H54 (cell line): ENCODE data around the gene RFT1.
"Not testable (repeated sequence)": the region's sequence is repeated elsewhere in the genome, so short reads cannot be mapped to it uniquely, and the experiment has no call there.

ENCODE experiments used
- DNase-seq: peaks from one replicate; pipeline ENCODE4 v3.0.0; 2011; ENCODE audit warnings: low spot score, mixed read lengths; ENCODE audit not compliant: insufficient read length
- FAIRE-seq: peaks from 3 replicates; lab custom pipeline; 2011; peaks lifted over from hg19 to GRCh38; lab: Jason Lieb, UNC
- POLR2A ChIP-seq: IDR thresholded peaks from 2 replicates; pipeline ENCODE4 v1.6.1; 2011; ENCODE audit warnings: low read depth, mild to moderate bottlenecking, low read length

Gene RFT1

DNA sequence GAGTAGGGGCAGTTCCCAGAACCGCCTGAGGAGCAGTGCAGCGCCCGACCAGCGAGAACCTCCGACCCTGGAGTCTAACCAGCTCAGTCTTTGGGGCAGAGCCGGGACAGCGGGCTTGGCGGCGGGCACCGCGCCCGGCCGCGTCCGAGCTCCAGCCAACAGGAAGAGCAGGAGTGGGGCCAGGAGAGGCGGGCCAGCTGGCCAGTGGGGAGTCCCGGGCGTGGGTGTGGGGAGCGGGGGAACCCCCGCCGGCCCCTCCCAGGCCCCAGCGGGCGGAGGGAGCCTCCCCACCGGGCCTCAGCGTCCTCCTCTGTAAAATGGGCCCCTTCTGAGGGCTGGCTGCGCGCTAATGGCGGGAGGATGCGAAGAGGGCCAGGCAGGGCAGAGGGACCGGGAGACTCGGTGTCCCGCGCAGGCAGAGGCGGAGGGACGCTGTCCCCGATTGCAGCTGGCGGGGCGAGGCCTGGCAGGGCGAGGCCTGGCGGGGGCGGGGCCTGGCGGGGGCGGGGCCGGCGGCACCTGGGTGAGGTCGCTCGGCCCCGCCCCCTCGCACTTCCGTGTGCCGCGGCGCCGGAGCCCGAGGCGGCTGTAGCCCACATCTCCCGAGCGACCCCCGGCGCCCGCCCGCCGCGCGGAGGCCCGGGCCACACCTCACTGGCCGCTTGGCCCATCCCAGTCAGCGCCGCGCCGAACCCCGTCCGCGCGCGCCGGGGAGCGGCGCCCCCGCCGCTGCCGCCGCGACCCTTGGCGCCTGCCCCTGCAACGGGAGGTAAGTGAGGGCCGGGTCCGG is 30.6 kb upstream of the RFT1 start, which contains the start of gene PRKCD:
TSS of gene PRKCD (plus strand) at position 550 of the 790 bp plus-strand sequence. CDS start 17,214 bp downstream, outside the sequence.
- TF ChIP-seq POLR2A, result peak; percentile 66
- FAIRE-seq, result no peak
- DNase-seq, result peak; percentile 94

DNA sequence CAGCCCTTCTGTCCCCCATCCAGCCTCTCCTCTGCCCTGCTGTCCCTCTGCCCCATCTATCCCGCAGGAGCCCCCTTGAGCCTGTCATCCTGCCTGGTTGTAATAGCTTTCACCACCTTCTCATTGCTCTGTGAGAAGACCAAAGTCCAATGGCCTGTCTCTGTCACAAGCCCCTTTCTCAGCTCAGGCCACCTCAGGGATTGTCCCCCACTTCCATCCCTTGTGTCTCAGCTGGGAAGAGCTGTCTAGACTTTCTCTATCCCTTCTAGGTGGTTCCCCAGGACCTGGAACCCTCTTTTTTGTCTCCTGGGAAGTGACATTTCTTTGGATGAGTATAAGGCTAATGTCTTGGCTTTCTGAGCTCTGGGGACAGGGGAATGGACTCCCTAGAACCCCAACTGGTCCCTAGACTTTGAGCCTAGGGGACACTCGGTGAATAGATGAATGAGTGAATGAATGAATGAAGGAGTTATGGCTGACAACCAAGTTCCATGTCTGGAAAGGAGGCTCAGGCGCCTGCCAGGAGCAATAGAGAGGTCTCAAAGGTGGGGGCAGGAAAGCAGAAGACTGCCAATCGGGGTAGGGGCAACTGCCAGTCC is 29.9 kb upstream of the RFT1 start:
- no peak for TF ChIP-seq POLR2A
- no peak for FAIRE-seq
- no peak for DNase-seq

DNA sequence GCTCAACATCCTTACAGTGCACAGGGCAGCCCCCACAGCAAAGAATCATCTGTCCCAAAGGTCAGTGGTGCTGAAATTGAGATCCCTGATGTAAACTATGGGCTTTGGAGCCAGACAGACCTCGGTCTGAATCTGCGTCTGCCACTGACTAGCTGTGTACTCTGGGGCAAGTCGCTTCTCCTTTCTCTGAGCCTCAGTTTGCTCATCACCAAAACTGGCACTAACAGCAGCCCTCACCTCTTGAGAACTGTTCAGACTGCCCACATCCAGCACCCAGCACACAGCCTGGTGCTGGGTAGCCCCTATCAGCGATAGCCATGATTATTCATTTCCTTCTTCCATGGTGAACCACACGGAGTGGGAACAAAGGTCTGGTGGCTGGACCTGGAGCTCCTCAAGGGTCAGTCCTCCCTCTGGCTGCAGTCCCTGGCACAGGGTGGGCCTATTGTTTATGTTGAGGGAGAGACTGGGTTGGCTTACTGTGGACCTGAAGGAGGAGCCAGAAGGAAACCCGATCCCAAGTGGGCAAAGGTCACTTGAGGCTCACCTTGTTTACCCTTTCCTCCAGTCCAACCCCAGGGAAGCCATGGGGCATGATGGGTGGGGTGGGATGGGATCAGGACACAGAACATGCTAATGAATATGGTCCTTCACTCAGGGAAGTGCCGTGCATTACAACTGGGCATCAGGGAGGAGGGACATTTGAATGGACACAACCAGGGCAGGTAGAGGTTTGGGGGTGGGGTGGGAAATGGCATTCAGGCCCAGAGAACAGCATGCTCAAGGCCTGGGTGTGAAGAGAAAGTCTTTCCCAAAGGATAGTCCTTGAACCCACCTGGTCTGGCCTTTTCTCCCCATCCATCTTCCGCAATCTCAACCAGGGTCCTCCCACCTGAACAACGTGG is 29.2 kb upstream of the RFT1 start:
- no peak for FAIRE-seq
- no peak for TF ChIP-seq POLR2A
- DNase-seq, result no peak

DNA sequence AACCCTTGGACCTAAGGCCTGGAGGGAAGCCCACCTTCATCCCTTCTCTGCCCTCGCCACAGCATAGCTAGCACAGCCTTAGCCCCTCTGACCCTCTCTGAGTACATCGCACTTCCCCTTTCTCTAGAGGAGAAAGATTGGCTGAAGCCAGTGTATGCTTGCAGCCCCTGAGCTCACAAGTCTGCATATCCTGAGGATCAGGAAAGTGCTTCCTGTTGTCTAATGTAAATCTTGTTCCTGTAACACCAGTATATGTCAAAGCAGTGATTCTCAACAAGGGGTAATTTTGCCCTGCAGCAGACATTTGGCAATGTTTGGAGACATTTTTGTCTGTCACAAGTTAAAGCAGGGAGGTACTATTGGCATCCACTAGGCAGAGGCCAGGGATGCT is 28.5 kb upstream of the RFT1 start:
- TF ChIP-seq POLR2A, result no peak
- FAIRE-seq (no peak), DNase-seq (no peak)

DNA sequence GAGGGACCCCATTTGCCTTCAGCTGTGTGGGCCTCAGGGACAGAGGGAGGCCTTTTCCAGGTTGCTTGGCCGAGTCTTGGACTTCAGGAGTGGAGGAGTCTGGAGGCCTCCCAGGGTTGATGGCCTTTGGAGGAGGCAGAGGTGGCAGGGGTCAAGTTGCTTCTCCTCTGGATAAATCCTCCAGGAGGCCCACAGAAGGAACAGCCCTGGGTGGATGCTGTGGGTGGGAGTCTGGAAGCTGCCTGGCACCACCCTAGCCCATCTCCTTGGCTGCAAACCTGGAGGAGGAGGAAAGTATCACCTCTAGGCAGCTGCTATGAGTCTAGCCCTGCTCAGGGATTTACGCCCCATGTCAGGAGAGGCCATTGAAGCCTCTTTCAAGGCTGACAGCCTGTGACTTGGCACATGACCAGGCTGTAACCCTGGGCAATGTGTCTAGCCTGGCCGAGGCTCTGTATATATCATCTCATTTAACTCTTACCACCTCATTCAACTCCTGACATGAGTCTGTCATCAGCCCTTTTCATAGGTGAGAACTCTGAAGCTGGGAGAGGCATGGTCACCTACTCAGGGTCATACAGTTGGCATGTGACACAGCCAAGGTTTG is 27.8 kb upstream of the RFT1 start:
- FAIRE-seq (no peak), DNase-seq (no peak)
- no peak for TF ChIP-seq POLR2A

DNA sequence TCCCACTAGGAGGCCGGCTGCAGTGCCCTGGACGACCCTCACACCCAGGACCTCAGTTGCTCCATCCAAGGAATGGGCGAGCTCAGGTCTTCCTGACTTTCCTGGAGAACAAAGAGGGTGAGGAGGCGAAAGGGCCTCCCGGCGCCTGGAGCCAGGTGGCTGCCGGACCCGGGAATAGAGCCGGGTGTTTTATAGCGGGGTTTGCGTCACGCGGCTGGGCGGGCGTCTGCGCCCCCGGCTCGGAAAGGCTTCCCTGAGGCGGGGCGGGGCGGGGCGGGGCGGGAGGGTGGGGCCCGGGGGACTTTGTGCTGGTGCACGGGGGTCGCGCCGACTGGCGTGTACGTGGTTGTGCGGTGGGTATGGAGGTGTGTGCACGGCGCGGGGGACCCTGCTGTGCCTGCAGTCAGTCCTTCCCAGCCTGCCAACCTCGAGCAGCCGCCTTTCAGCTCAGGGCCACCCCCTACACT is 26.2 kb upstream of the RFT1 start:
- DNase-seq (no peak), FAIRE-seq (no peak)
- TF ChIP-seq POLR2A, result no peak

DNA sequence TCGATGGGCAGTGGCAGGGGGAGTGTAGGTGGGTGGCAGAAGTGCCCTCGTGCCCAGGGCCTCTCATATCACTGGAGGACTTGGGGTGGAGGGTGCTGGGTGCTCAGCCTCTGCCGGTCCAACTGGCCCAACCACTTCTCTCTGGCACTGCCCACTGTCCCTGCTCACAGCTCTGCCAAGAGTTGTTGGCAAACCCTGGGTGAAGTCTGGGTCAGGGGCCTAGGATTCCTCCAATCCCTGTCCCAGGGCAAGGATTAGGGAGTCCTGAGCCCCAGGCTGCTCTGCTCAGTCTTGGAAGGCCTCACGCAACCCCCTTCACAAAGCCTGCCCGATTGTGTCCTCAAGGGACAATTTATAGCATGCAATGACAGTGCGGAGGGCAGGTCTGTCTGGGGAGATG is 25.5 kb upstream of the RFT1 start:
- no peak for FAIRE-seq
- TF ChIP-seq POLR2A, result no peak
- DNase-seq, result no peak

DNA sequence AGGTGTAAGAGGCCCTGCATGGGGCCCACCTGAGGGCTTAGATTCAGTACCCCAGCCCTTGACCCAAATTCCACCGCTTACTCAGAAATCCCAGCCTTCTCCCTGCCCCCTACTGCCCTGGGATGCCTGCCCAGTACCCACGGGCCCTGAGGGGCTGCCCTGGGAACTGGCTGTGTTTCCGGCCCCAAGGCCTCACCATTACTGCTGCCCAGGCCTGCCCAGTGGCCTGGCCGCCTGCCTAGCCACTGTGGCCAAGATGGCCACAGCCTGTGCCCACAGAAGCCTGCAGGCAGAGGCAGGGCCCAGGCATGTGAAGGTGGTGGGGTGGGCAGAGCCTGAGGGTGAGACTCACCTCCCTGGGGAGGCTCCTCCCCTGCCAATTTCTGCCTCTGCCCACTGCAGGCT is 24.6 kb upstream of the RFT1 start:
- TF ChIP-seq POLR2A, result no peak
- DNase-seq (peak; percentile 89), FAIRE-seq (no peak)

DNA sequence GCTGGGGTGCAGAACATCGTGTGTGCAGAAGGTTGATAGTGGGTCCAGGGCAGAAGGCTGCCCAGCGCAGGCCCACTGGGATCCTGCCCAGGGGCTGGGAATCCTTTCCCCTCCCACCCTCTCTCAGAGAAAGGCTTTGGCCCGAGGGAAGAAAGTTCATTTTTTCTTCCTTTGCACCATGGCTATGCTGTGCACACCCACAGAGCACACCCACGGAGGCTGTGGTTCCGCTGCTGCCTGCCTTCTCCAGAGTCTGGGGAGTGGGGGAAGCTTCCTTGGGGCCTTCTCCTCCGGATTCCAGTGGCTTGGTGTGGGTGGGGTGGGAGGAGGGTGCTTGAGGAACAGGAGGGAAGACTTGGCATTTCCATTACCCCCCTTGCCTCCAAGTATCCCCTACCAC is 23.7 kb upstream of the RFT1 start:
- DNase-seq (no peak), FAIRE-seq (no peak)
- no peak for TF ChIP-seq POLR2A

DNA sequence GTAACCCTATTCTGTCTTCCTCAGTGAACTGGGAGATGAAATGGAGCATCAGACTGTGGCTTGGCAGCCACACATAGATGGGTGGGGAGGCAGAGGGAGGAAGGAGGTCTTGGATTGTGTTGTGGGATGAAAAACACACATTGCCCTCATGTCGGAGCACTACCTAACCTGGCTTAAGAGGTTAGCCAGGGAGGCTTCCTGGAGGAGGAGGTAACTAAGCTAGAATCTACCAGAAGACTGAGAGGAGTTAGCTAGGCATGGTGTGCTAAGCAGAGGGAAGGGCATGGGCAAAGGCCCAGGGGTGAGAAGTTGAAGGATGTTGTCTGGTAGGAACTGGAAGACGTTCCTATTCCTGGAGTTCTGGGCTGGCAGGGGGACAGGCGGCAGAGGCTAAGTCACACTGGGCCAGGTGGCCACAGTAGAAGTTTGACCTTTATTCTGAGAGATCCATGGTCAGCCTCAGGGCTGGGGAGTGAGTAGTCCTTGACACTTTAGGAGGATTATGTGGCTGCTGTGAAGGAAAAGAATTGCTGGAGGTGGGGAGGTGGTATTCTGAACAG is 23.1 kb upstream of the RFT1 start:
- DNase-seq, result no peak
- TF ChIP-seq POLR2A, result no peak
- no peak for FAIRE-seq

DNA sequence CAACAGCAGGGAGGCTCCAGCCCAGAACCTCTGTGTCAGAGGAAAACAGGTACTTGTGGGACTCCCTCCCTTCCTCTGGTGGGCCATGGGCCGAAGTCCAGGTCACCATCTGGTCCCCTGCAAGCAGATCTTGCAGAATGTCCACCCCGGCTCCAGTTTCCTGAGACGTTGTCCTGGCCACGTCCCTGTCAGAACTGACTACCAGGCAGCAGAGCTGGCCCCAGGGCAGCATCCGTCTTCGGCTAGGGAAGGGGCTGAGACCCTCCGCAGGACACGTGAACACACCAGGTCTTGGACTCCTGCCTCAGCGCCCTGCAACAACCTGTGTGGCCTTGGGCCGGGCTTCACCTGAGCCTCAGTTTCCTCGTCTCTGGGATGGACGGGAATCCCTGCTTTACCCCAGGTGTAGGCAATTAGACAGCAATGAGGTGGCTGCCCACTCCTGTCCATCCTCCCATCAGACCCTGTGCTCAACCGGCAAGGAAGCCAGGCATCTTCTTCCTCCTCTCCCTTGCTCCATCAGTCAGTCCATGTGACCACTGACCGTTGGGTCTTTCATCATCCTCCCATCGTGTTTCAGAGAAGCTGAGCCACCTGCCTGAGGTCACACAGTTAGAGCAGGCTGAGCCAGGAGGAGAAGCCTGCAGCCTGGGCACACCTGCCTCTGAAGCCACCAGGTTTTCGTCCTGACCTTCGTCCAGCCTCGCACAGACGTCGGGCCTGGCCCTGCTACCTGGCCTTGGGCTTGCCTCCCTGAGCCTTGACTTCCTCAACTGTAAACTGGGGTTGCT is 21.8 kb upstream of the RFT1 start:
- no peak for DNase-seq
- no peak for TF ChIP-seq POLR2A
- no peak for FAIRE-seq

DNA sequence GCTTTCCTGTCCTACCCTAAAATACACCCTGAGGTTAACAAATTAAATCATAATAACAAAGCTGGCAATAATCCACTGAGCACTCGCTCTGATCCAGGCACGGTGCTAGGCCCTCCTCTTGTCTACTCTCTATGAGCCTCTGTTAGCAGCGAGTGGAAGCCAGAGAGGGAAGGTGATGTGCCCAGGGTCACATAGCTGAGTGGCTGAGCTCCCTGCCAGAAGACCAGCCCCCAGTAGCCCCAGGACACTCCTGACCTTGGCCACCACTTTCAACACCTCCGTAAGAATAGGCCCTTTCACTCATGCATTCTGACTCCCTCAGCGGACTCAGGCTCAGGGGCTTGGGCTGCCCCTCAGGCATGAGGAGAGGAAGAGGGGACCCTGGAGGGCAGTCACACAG is 21.2 kb upstream of the RFT1 start:
- FAIRE-seq, result no peak

DNA sequence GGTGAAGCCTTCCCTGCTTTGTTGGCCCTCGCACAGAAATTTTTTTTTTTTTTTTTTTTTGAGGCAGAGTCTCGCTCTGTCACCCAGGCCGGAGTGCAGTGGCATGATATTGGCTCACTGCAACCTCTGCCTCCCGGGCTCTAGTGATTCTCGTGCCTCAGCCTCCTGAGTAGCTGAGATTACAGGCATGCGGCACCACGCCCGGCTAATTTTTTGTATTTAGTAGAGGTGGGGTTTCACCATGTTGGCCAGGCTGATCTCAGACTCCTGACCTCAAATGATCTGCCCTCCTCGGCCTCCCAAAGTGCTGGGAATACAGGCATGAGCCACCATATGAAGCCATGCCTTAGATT is 20.8 kb upstream of the RFT1 start:
- not testable (repeated sequence) for FAIRE-seq

More for the DNA sequence above, 21.2 kb upstream of the RFT1 start:
- no peak for DNase-seq
- no peak for TF ChIP-seq POLR2A

More for the DNA sequence above, 20.8 kb upstream of the RFT1 start:
- not testable (repeated sequence) for DNase-seq
